HepG2 (cell line): ENCODE data around the gene BCAT1. TPM values are rescaled to one million over a fixed set of nuclear protein-coding genes. Genes with fewer than 3 reads are reported as not detected.
"Not testable (repeated sequence)": the region's sequence is repeated elsewhere in the genome, so short reads cannot be mapped to it uniquely, and the experiment has no call there.

ENCODE experiments used
- ATAC-seq: fragments of 200-7000 bp; cut with Tn5 transposase; 3 replicates; pipeline ENCODE4 v1.9.1; 2020; ENCODE audit warnings: mild to moderate bottlenecking, moderate library complexity
- BruUV-seq: library from RNA; stranded (reverse); fragments of 400-500 nt; replicated peaks from 2 replicates; lab custom pipeline; 2021; lab: Mats Ljungman, UMichigan
- CTCF ChIA-PET: fragments of 300-600 bp; formaldehyde crosslinking; extraction: SDS; loops from one replicate; lab custom pipeline; 2021; ENCODE audit warnings: low total read pairs, inconsistent platforms, low intra/inter-chr PET ratio; lab: Yijun Ruan, JAX
- POLR2A ChIA-PET: fragments of 350-600 bp; sonication (Branson Sonifier 250); formaldehyde crosslinking; loops from one replicate; lab custom pipeline; 2020; ENCODE audit warnings: antibody characterized with exemption, inconsistent platforms; lab: Yijun Ruan, JAX
- DNase-seq: peaks from one replicate; pipeline ENCODE4 v3.0.0-alpha.2; 2015; ENCODE audit warnings: low spot score
- FAIRE-seq: peaks from 3 replicates; lab custom pipeline; 2011; peaks lifted over from hg19 to GRCh38; lab: Jason Lieb, UNC
- H2AFZ ChIP-seq: one replicate; pipeline ENCODE4 v1.6.1; 2011; ENCODE audit warnings: low read length, inconsistent platforms
- H3K27ac ChIP-seq: fragments of 300-600 bp; 3 replicates; pipeline ENCODE4 v1.8.0; 2011; ENCODE audit warnings: mixed run types, mild to moderate bottlenecking, mixed read lengths, low read length, inconsistent platforms; ENCODE audit not compliant: insufficient read depth; ENCODE audit errors: extremely low read length
- H3K27me3 ChIP-seq, 2 experiments: fragments of 200-600 bp in 1 of 2; 2 replicates in 1 of 2; 3 replicates in 1 of 2; pipeline versions ENCODE4 v1.6.0 to v1.8.0; 2011; ENCODE audit warnings: low read length in 2 of 2, mild to moderate bottlenecking in 2 of 2, moderate library complexity in 2 of 2, inconsistent platforms in 1 of 2; ENCODE audit not compliant: insufficient read depth in 2 of 2, control insufficient read depth in 1 of 2
- H3K36me3 ChIP-seq, 2 experiments: fragments of 200-600 bp in 1 of 2; replicated peaks in 1 of 2; 2 replicates in 1 of 2; 3 replicates in 1 of 2; pipeline versions ENCODE4 v1.5.1 to v1.8.0; 2011; ENCODE audit warnings: low read length in 2 of 2, inconsistent platforms in 1 of 2; ENCODE audit not compliant: insufficient read depth in 2 of 2, control insufficient read depth in 1 of 2
- H3K4me1 ChIP-seq: 2 replicates; pipeline ENCODE4 v1.5.1; 2012; ENCODE audit warnings: low read length, inconsistent platforms; ENCODE audit not compliant: insufficient read depth
- H3K4me2 ChIP-seq: 2 replicates; pipeline ENCODE4 v1.6.0; 2011; ENCODE audit warnings: low read depth, low read length, inconsistent platforms
- H3K4me3 ChIP-seq, 3 experiments: fragments of 200-600 bp in 1 of 3; sonication (generic), shearing (Covaris generic) in 1 of 3; replicated peaks in 1 of 3; 2 replicates each; pipeline ENCODE4 v1.5.1; 2011 to 2016; ENCODE audit warnings: low read length in 3 of 3, inconsistent platforms in 2 of 3, low read depth in 2 of 3, mild to moderate bottlenecking in 2 of 3, control low read depth in 1 of 3, mixed read lengths in 1 of 3; ENCODE audit not compliant: insufficient read depth in 1 of 3
- H3K79me2 ChIP-seq: one replicate; pipeline ENCODE4 v1.6.1; 2011; ENCODE audit warnings: low read length, inconsistent platforms; ENCODE audit not compliant: insufficient read depth
- H3K9ac ChIP-seq: 2 replicates; pipeline ENCODE4 v1.6.0; 2011; ENCODE audit warnings: mild to moderate bottlenecking, low read depth, low read length, inconsistent platforms; ENCODE audit not compliant: insufficient read depth
- H3K9me3 ChIP-seq: 2 replicates; pipeline ENCODE4 v1.5.1; 2012; ENCODE audit warnings: mild to moderate bottlenecking, low read length
- H4K20me1 ChIP-seq: 2 replicates; pipeline ENCODE4 v1.6.0; 2011; ENCODE audit warnings: inconsistent platforms, mild to moderate bottlenecking, low read length, moderate library complexity; ENCODE audit not compliant: insufficient read depth
- HOXD1 ChIP-seq: sonication (generic); formaldehyde crosslinking; IDR thresholded peaks from 2 replicates; pipeline ENCODE4 v1.5.0; 2020; ENCODE audit warnings: missing genetic modification reagents
- MAF1 ChIP-seq: sonication (generic); formaldehyde crosslinking; IDR thresholded peaks from 2 replicates; pipeline ENCODE4 v1.5.0; 2020; ENCODE audit warnings: missing genetic modification reagents, borderline replicate concordance
- ZFX ChIP-seq: sonication (generic); formaldehyde crosslinking; IDR thresholded peaks from 2 replicates; pipeline ENCODE4 v1.4.0; 2020; ENCODE audit warnings: mild to moderate bottlenecking, low read depth, missing genetic modification reagents, moderate library complexity
- ZNF33B ChIP-seq: sonication (generic); formaldehyde crosslinking; IDR thresholded peaks from 2 replicates; pipeline ENCODE4 v1.5.1; 2020; ENCODE audit warnings: mild to moderate bottlenecking, missing genetic modification reagents
- WGBS: methylation state at CpG from one replicate; pipeline ENCODE4 v1.1.6; 2017; ENCODE audit warnings: low lambda C conversion rate; 5-methylcytosine and 5-hydroxymethylcytosine counted together
- in situ Hi-C: cut with HindIII; loops from 2 replicates; pipeline ENCODE4 v1.10.0; 2017; ENCODE audit warnings: low pct_unique_long_range_greater_than_20kb; ENCODE audit not compliant: extremely low pct_ligation_motif_present
- intact Hi-C: fragments of 100-400 bp; cut with micrococcal nuclease; formaldehyde crosslinking; loops from one replicate; pipeline ENCODE4 v1.10.0; 2022; ENCODE audit not compliant: unreplicated experiment
- polyA plus RNA-seq, 8 experiments: library from polyadenylated mRNA; depleted of rRNA in 3 of 8; stranded (reverse) in 7 of 8; unstranded in 1 of 8; fragments of >200 nt; fragmentation: Illumina TruSeq in 4 of 8; extraction: Trizol in 4 of 8; gene quantifications; 2 replicates each; pipeline versions ENCODE4 v1.2.1 to v1.2.3, GENCODE V29; 2011 to 2016; ENCODE audit warnings: low read depth in 4 of 8, missing spikeins in 1 of 8, mixed read lengths in 1 of 8; ENCODE audit not compliant: insufficient read depth in 1 of 8
- total RNA-seq, 5 experiments: library from RNA; depleted of rRNA; stranded (reverse); fragments of >200 nt; fragmentation: Illumina TruSeq; extraction: Trizol; gene quantifications; 2 replicates each; pipeline ENCODE4 v1.2.3, GENCODE V29; 2016; ENCODE audit warnings: low read depth in 1 of 5
- TF ChIP-seq, protein P1 (sequence below): sonication (generic); formaldehyde crosslinking; IDR thresholded peaks from 2 replicates; pipeline ENCODE4 v1.4.0; 2020; ENCODE audit warnings: mild to moderate bottlenecking, missing genetic modification reagents
- TF ChIP-seq, protein P2 (sequence below): sonication (generic); formaldehyde crosslinking; IDR thresholded peaks from 2 replicates; pipeline ENCODE4 v1.8.0; 2023; ENCODE audit warnings: mild to moderate bottlenecking, missing genetic modification reagents

Gene BCAT1
- total and polyA plus RNA-seq, 2 of the 13 experiments (the other 11 are each of a cell fraction or from before 2014, with no cell fraction given), result 8.0 to 75.5 TPM

DNA sequence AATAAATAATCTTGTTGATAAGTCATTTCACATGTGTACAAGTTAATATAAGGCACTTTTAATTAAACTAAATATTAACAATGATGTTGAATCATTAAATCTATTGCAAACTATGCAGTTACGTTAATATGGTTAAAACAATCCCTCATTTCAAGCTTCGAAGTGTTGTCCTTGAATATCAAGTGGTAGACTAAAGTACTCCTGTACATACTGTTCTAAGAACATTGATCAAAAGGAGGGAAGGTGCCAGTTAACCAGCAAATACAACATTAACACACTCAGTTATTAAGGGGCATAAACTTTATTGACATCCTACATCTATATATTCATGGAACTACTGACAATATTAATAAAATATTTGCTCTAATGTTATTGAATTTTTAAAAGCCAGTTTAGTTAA is 8.7 kb downstream of the BCAT1 start:
- 93% methylated on average over 2 of the region's 2 CpGs for WGBS
- POLR2A ChIA-PET, result no interaction called here
- Histone ChIP-seq H3K4me2 (no peak overlapping the region), H3K9me3 (no peaks in the 10 kb centered on the region), H3K9ac (no peak overlapping the region), H3K27me3 (no peaks in the 10 kb centered on the region), H2AFZ (no peak overlapping the region), H3K27ac (no peak overlapping the region), H4K20me1 (no peaks in the 10 kb centered on the region), H3K36me3 (no peaks in the 10 kb centered on the region; a peak in 1 of 5 replicates), H3K4me1 (peaks cover 26% of the 10 kb centered on the region), H3K4me3 (no peak overlapping the region), H3K79me2 (peaks cover 29% of the 10 kb centered on the region)
- no peak for FAIRE-seq
- intact Hi-C loops, result no loop called here
- CTCF ChIA-PET, result no interaction called here
- TF ChIP-seq, protein P1, sequence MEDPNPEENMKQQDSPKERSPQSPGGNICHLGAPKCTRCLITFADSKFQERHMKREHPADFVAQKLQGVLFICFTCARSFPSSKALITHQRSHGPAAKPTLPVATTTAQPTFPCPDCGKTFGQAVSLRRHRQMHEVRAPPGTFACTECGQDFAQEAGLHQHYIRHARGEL (CRISPR knock-in tag), result no peak
- TF ChIP-seq ZNF33B (CRISPR knock-in tag) (no peak), ZFX (CRISPR knock-in tag) (no peak), HOXD1 (CRISPR knock-in tag) (no peak), MAF1 (CRISPR knock-in tag) (no peak)
- TF ChIP-seq, protein P2, sequence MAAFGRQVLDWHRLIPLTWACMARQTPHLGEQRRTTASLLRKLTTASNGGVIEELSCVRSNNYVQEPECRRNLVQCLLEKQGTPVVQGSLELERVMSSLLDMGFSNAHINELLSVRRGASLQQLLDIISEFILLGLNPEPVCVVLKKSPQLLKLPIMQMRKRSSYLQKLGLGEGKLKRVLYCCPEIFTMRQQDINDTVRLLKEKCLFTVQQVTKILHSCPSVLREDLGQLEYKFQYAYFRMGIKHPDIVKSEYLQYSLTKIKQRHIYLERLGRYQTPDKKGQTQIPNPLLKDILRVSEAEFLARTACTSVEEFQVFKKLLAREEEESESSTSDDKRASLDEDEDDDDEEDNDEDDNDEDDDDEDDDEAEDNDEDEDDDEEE (CRISPR knock-in tag), result no peak
- in situ Hi-C loops, result no loop called here
- no peak for ATAC-seq
- no peak for DNase-seq
- BruUV-seq, result no TSS peak

DNA sequence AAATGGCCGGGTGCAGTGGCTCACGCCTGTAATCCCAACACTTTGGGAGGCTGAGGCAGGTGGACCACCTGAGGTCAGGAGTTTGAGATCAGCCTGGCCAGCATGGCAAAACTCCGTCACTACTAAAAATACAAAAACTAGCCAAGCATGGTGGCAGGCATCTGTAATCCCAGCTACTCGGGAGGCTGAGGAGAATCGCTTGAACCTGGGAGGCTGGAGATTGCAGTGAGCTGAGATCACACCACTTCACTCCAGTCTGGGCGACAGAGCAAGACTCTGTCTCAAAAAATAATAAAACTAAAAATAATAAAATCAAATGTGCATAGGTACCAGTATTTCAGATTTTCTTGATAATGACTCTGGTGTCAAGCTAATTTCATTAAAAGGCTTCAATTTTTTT is 9.3 kb downstream of the BCAT1 start:
- DNase-seq, H3K36me3 ChIP-seq, H2AFZ ChIP-seq, H3K4me3 ChIP-seq, H3K27me3 ChIP-seq, POLR2A ChIA-PET, H3K9ac ChIP-seq, ATAC-seq, H3K9me3 ChIP-seq, CTCF ChIA-PET, intact Hi-C loops, H3K4me2 ChIP-seq, H4K20me1 ChIP-seq, FAIRE-seq, in situ Hi-C loops, H3K27ac ChIP-seq, BruUV-seq: not testable (repeated sequence)
- H3K79me2 ChIP-seq, result peaks cover 33% of the 10 kb centered on the region
- H3K4me1 ChIP-seq, result peaks cover 25% of the 10 kb centered on the region
- 99% methylated on average over 6 of the region's 6 CpGs for WGBS
